ENCODE results near the gene CYP19A1.

- TF ChIP-seq CTCF (IDR thresholded peaks at IDR 0.05; ENCODE audit: low read length) (no peak), EZH2 (IDR thresholded peaks at IDR 0.05; ENCODE audit: borderline replicate concordance, low read length) (no peak)
Observed at GRCh38 chr15:51377038-51377786, 38.8 kb upstream of the CYP19A1 start.

Data from OCI-LY1 (cell line).